ENCODE measurements around the gene ADRA1B.
"Not testable (repeated sequence)": the region's sequence is repeated elsewhere in the genome, so short reads cannot be mapped to it uniquely, and the experiment has no call there.

The ADRA1B gene

GRCh38 chr5:159933531-159934485 is 17.5 kb downstream of the ADRA1B start:
- no peak for DNase-seq

GRCh38 chr5:159935946-159936345 is 19.7 kb downstream of the ADRA1B start:
- DNase-seq, result no peak

- DNase-seq, result no peak
Measured at GRCh38 chr5:159936686-159937329, 20.5 kb downstream of the ADRA1B start.

GRCh38 chr5:159937580-159937979 is 21.3 kb downstream of the ADRA1B start:
- no peak for DNase-seq

- no peak for DNase-seq
Measured at GRCh38 chr5:159943326-159943725, 27.0 kb downstream of the ADRA1B start.

GRCh38 chr5:159944056-159944600 is 27.8 kb downstream of the ADRA1B start:
- no peak for DNase-seq

GRCh38 chr5:159945359-159945758 is 29.1 kb downstream of the ADRA1B start:
- DNase-seq, result no peak

GRCh38 chr5:159947708-159948358 is 31.6 kb downstream of the ADRA1B start:
- no peak for DNase-seq

GRCh38 chr5:159951387-159951786 is 35.1 kb downstream of the ADRA1B start:
- DNase-seq, result no peak

GRCh38 chr5:159951834-159952233 is 35.6 kb downstream of the ADRA1B start:
- DNase-seq, result no peak

- DNase-seq, result no peak
Measured at GRCh38 chr5:159953609-159954008, 37.3 kb downstream of the ADRA1B start.

- no peak for DNase-seq
Measured at GRCh38 chr5:159955056-159955624, 38.9 kb downstream of the ADRA1B start.

GRCh38 chr5:159956074-159956473 is 39.8 kb downstream of the ADRA1B start:
- DNase-seq, result no peak

- no peak for DNase-seq
Measured at GRCh38 chr5:159961176-159962160, 45.2 kb downstream of the ADRA1B start.

- DNase-seq, result no peak
Measured at GRCh38 chr5:159962214-159962613, 45.9 kb downstream of the ADRA1B start.

GRCh38 chr5:159963935-159964334 is 47.7 kb downstream of the ADRA1B start:
- no peak for DNase-seq

- no peak for DNase-seq
Measured at GRCh38 chr5:159965031-159965837, 49.0 kb downstream of the ADRA1B start.

GRCh38 chr5:159965838-159966128 is 49.5 kb downstream of the ADRA1B start:
- not testable (repeated sequence) for DNase-seq

GRCh38 chr5:159969966-159970365 is 53.7 kb downstream of the ADRA1B start:
- DNase-seq, result no peak

- no peak for DNase-seq
Measured at GRCh38 chr5:159971038-159971437, 54.8 kb downstream of the ADRA1B start.

- DNase-seq, result no peak
Measured at GRCh38 chr5:159971514-159971913, 55.2 kb downstream of the ADRA1B start.
